Keratinocyte (primary cell): Measurements from ENCODE around the gene TUFT1. TPM values are rescaled to one million over a fixed set of nuclear protein-coding genes. Genes with fewer than 3 reads are reported as not detected.

ENCODE experiments used
- DNase-seq: peaks from one replicate; pipeline ENCODE4 v3.0.0-alpha.2; 2011; ENCODE audit warnings: low read depth, missing footprints, low spot score
- FAIRE-seq: peaks from 2 replicates; lab custom pipeline; 2011; peaks lifted over from hg19 to GRCh38; lab: Jason Lieb, UNC
- H2AFZ ChIP-seq: 2 replicates; pipeline ENCODE4 v1.6.0; 2012; ENCODE audit warnings: low read length, control low read depth, inconsistent platforms; ENCODE audit not compliant: control insufficient read depth
- H3K27ac ChIP-seq: 2 replicates; pipeline ENCODE4 v1.5.1; 2011; ENCODE audit warnings: low read length; ENCODE audit not compliant: control insufficient read depth, insufficient read depth
- H3K27me3 ChIP-seq: 3 replicates; pipeline ENCODE4 v1.6.0; 2011; ENCODE audit warnings: low read length; ENCODE audit not compliant: control insufficient read depth, insufficient read depth; ENCODE audit errors: extremely low read depth
- H3K36me3 ChIP-seq, 2 experiments: 2 replicates in 1 of 2; 3 replicates in 1 of 2; pipeline ENCODE4 v1.5.1; 2011; ENCODE audit warnings: low read length in 2 of 2, mild to moderate bottlenecking in 1 of 2; ENCODE audit not compliant: control insufficient read depth in 2 of 2, insufficient read depth in 2 of 2; ENCODE audit errors: extremely low read depth in 1 of 2
- H3K4me1 ChIP-seq: 3 replicates; pipeline ENCODE4 v1.5.1; 2011; ENCODE audit warnings: low read length; ENCODE audit not compliant: control insufficient read depth, insufficient read depth; ENCODE audit errors: extremely low read depth
- H3K4me2 ChIP-seq: 3 replicates; pipeline ENCODE4 v1.6.0; 2011; ENCODE audit warnings: low read depth, low read length; ENCODE audit not compliant: control insufficient read depth, insufficient read depth; ENCODE audit errors: extremely low read depth
- H3K4me3 ChIP-seq, 3 experiments: fragments of 200-600 bp in 1 of 3; sonication (generic) in 1 of 3; 2 replicates in 2 of 3; 3 replicates in 1 of 3; pipeline ENCODE4 v1.5.1; 2011 to 2016; ENCODE audit warnings: low read length in 3 of 3, mild to moderate bottlenecking in 3 of 3, control low read depth in 2 of 3, inconsistent platforms in 1 of 3, low read depth in 1 of 3, mixed read lengths in 1 of 3, mixed run types in 1 of 3, moderate library complexity in 1 of 3; ENCODE audit not compliant: control insufficient read depth in 2 of 3, insufficient read depth in 2 of 3; ENCODE audit errors: extremely low read depth in 1 of 3
- H3K79me2 ChIP-seq: 2 replicates; pipeline ENCODE4 v1.6.0; 2012; ENCODE audit warnings: low read length; ENCODE audit not compliant: control insufficient read depth, insufficient read depth
- H3K9ac ChIP-seq: 3 replicates; pipeline ENCODE4 v1.6.0; 2011; ENCODE audit warnings: low read length; ENCODE audit not compliant: control insufficient read depth, insufficient read depth; ENCODE audit errors: extremely low read depth
- H3K9me1 ChIP-seq: 3 replicates; pipeline ENCODE4 v1.6.0; 2011; ENCODE audit warnings: low read length; ENCODE audit not compliant: control insufficient read depth, insufficient read depth; ENCODE audit errors: extremely low read depth
- H3K9me3 ChIP-seq: 2 replicates; pipeline ENCODE4 v1.5.1; 2012; ENCODE audit warnings: low read depth, low read length; ENCODE audit not compliant: control insufficient read depth
- H4K20me1 ChIP-seq: 3 replicates; pipeline ENCODE4 v1.6.0; 2011; ENCODE audit warnings: low read length; ENCODE audit not compliant: control insufficient read depth, insufficient read depth; ENCODE audit errors: extremely low read depth
- CTCF ChIP-seq, 3 experiments: IDR thresholded peaks in 1 of 3; conservative IDR thresholded peaks in 1 of 3; optimal IDR thresholded peaks in 1 of 3; 2 replicates in 2 of 3; 3 replicates in 1 of 3; pipeline versions ENCODE3 to v1.5.1; 2011; ENCODE audit warnings: low read length in 3 of 3, mild to moderate bottlenecking in 3 of 3, moderate library complexity in 2 of 3, control low read depth in 1 of 3, inconsistent platforms in 1 of 3; ENCODE audit not compliant: insufficient read depth in 2 of 3; ENCODE audit errors: extremely low read depth in 1 of 3
- EZH2 ChIP-seq: IDR thresholded peaks from one replicate; pipeline ENCODE4 v1.6.1; 2012; ENCODE audit warnings: inconsistent platforms, mild to moderate bottlenecking, low read length, moderate library complexity
- dilution Hi-C: fragments of 300-500 bp; cut with MboI; formaldehyde crosslinking; loops from one replicate; pipeline ENCODE4 v1.7.0; 2020; ENCODE audit warnings: low sequenced_read_pairs; ENCODE audit not compliant: extremely low pct_ligation_motif_present
- polyA plus RNA-seq, 5 experiments: library from polyadenylated mRNA; depleted of rRNA in 3 of 5; stranded (reverse) in 3 of 5; stranded (forward) in 1 of 5; unstranded in 1 of 5; fragments of >200 nt; gene quantifications; 1 replicate in 1 of 5; 2 replicates in 3 of 5; 3 replicates in 1 of 5; pipeline versions ENCODE4 v1.2.1 to v1.2.3, GENCODE V29; 2011 to 2012; ENCODE audit warnings: missing spikeins in 2 of 5, low read depth in 1 of 5, low replicate concordance in 1 of 5

TUFT1 gene
- polyA plus RNA-seq, 1 donor (not counting 4 experiments of a cell fraction or from before 2014, with no cell fraction given): 70.0 TPM

GRCh38 chr1:151539321-151540020 is 638 bp upstream of the TUFT1 start:
- H2AFZ ChIP-seq: no peak overlapping the region
- H3K79me2 ChIP-seq: peaks cover 41% of the 10 kb centered on the region
- H3K4me1 ChIP-seq: peaks cover 55% of the 10 kb centered on the region
- FAIRE-seq (peak; percentile 92), DNase-seq (peak; percentile 98)
- peak overlapping the region; percentile 84 for H3K4me2 ChIP-seq
- dilution Hi-C loops: no loop called here
- H3K27ac ChIP-seq: peak overlapping the region; percentile 85
- H3K27me3 ChIP-seq: no peaks in the 10 kb centered on the region
- peaks cover 0 to 8% of the 10 kb centered on the region in 2 experiments for H3K36me3 ChIP-seq
- peaks cover 9% of the 10 kb centered on the region for H4K20me1 ChIP-seq
- no peaks in the 10 kb centered on the region for H3K9me1 ChIP-seq
- peak overlapping the region; percentile 67 to 95 (median 94) for H3K4me3 ChIP-seq
- TF ChIP-seq CTCF (optimal IDR thresholded peaks at IDR 0.05 in 1 of 3, IDR thresholded peaks at IDR 0.05 in 1 of 3, conservative IDR thresholded peaks at IDR 0.05 in 1 of 3; ENCODE audit: extremely low read depth in 1 of 3, insufficient read depth in 2 of 3, low read length in 3 of 3) (no peak), EZH2 (no peak)
- H3K9ac ChIP-seq: peak overlapping the region; percentile 93
- H3K9me3 ChIP-seq: no peaks in the 10 kb centered on the region

DNA sequence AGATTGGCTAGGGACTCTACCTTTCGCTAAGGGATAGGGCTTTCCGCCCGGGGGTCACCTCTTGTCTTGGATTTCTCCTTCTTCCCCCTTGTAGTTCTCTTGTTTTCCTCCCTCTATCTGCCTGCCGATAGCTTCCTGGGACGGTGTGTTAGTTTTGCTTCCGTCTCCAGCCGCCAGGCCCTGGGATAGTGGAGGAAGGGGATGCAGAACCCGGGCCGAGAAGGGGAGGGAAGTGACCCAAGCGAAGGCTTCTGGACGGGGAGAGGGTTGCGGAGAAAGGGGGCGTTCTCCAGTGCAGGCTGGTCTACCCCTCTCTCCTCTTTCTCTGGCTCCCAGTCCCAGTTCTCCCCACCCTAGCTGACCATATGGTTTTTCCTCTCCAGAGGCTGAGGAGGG is 871 bp downstream of the TUFT1 start:
- dilution Hi-C loops: no loop called here
- peaks cover 53% of the 10 kb centered on the region for H3K79me2 ChIP-seq
- H3K27me3 ChIP-seq: no peaks in the 10 kb centered on the region
- peak overlapping the region; percentile 84 for H3K4me2 ChIP-seq
- peaks cover 52% of the 10 kb centered on the region for H3K4me1 ChIP-seq
- no peaks in the 10 kb centered on the region for H3K9me3 ChIP-seq
- peak overlapping the region; percentile 85 for H3K27ac ChIP-seq
- FAIRE-seq (no peak), DNase-seq (no peak)
- peak overlapping the region; percentile 93 for H3K9ac ChIP-seq
- TF ChIP-seq CTCF (optimal IDR thresholded peaks at IDR 0.05 in 1 of 3, IDR thresholded peaks at IDR 0.05 in 1 of 3, conservative IDR thresholded peaks at IDR 0.05 in 1 of 3; ENCODE audit: extremely low read depth in 1 of 3, insufficient read depth in 2 of 3, low read length in 3 of 3): no peak
- no peak for TF ChIP-seq EZH2
- peaks cover 2 to 16% of the 10 kb centered on the region in 2 experiments for H3K36me3 ChIP-seq
- no peaks in the 10 kb centered on the region for H3K9me1 ChIP-seq
- H3K4me3 ChIP-seq: peak overlapping the region; percentile 67 to 95 (median 94)
- H2AFZ ChIP-seq: no peak overlapping the region
- H4K20me1 ChIP-seq: peaks cover 9% of the 10 kb centered on the region
